HG03159 (cell line): ENCODE results near the gene FBXO36.

ENCODE experiments used
- ATAC-seq: cut with Tn5 transposase; IDR thresholded peaks from one replicate; pipeline ENCODE4 v1.9.1; 2021; ENCODE audit warnings: mild to moderate bottlenecking, moderate library complexity; ENCODE audit not compliant: unreplicated experiment

The FBXO36 gene

DNA sequence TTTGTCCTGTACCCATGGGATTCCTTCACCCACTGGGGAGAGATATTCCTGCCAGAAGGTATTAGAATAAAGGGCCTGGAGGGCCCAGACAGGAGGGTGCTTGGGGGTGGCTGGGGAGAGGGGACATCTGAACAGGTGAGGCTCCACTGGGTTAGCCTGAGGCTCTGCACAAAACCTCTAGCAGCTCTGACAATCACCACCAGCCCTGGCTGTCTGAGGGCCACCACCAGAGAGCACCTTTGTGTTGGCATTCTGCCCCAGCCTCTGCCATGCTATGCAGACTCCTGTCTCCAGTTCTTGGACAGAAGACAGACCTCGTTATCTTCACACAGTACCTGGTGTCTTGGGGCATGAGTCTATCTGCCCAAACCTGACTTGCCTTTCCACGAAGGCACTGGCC is 121.2 kb downstream of the FBXO36 start:
- no peak for ATAC-seq

DNA sequence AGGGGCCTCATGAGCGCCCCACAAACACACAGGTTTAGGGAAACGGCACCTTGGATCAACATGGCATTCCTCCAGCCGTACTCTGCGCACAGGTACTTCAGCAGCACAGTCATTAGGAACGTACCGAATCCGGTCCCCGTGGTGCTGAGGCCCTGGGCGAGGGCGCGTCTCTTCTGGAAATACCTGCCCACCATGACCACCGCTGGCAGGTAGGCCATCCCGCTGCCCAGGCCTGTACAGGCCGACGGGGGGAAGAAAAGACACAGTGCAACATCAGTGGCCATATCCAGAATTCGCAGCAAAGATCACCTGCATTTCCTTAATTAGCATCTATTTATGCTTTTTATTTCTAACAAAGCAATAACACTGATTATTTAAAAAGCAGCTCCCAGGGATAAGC is 124.2 kb downstream of the FBXO36 start:
- ATAC-seq, result no peak

GRCh38 chr2:230048010-230048671 is 125.8 kb downstream of the FBXO36 start:
- no peak for ATAC-seq

DNA sequence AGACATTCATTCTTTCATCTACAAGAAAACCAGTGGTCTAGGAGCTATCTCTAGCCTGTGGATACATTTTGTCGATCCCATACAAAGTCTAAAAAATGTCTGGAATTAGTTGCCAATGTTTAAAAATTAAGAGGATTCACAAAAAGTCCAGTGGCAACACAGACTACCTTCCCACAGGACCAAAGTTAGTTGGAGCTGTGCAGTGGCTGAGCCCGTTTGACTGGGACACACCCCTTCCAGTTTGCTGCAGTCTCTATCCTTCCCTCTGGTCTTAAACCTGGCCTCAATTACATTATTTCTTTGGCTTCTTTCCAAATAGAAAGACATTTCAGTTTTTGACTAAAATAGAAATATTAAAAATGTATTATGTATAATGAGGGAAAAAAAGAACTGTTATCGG is 127.8 kb downstream of the FBXO36 start:
- no peak for ATAC-seq

GRCh38 chr2:230052299-230052698 is 130.0 kb downstream of the FBXO36 start:
- no peak for ATAC-seq

DNA sequence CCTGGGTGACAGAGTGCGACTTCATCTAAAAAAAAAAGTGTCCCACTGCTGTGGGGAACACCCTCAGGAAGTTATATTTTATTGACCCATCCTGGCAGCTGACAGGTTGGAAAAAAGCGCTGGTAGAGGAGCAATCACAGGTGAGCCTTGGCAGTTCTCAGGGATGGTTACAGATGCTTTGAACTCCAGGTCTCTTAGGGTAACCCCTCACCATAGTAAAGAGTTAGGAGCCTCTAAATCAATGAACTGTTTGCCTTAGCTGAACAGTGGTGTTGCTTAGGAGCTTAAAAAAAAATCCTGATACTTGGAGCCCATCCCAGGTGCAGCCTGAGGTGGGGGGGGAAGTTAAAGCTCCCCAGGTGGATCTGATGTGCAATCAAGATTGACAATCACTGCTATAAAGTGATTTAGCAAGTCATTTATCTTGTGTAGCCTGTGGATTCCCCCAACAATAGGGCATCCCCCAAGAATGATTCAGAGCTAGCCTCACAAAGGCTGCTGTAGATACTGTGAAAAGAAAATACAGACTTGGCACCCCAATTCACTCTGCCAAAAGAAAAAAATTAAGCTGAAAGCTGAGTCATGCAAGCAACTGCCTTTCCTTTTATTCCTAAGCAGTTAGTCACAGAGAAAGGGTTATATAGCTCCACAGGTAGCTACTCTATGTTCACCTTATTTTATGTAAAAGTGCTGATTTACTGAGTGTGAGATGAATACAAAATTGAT is 131.6 kb downstream of the FBXO36 start:
- ATAC-seq, result no peak

DNA sequence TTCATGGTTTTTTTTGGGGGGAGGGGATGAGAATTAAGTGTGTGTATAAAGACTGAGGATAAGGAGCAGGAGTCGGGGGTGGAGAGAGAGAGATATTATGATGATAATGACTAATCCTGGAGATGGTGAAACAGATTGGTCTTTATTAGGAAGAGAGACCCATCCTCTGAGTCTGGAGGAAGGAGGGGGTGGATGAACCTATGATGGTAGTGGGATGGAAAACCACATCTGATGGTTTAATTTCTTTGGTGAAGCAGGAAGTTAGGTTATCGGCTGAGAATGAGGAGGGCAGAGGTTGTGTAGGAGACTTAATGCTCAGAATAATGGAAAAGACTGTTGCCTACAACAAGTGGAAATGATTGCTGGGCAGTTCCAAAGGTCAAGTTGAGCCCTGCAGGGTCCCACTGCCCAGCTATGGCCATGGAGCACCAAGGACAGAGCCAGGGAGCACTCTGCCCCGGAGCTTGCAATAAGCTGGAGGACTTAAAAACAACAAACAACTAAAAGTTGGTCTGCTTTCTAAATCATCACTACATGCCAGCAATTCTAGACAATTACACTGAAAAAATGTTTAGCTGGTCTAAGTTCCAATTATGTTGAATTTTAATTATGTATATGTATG is 138.5 kb downstream of the FBXO36 start:
- no peak for ATAC-seq
